Chondrocyte (in vitro differentiated cells): ENCODE results near the gene IFNK. TPM values are rescaled to one million over a fixed set of nuclear protein-coding genes. Genes with fewer than 3 reads are reported as not detected.

ENCODE experiments used
- DNase-seq: peaks from one replicate; pipeline ENCODE4 v3.0.0; 2021; ENCODE audit warnings: mixed read lengths, low spot score
- H3K27ac Mint-ChIP-seq: one replicate; pipeline ENCODE4 v1.8.0; 2021; ENCODE audit warnings: mild to moderate bottlenecking, moderate library complexity, mixed read lengths; ENCODE audit not compliant: unreplicated experiment
- H3K27me3 Mint-ChIP-seq: 2 replicates; pipeline ENCODE4 v1.8.0; 2021; ENCODE audit warnings: low read depth, mixed read lengths
- H3K36me3 Mint-ChIP-seq: 2 replicates; pipeline ENCODE4 v1.8.0; 2021; ENCODE audit warnings: low read depth, mixed read lengths
- H3K4me1 Mint-ChIP-seq: 2 replicates; pipeline ENCODE4 v1.8.0; 2021; ENCODE audit warnings: low read depth, mild to moderate bottlenecking, mixed read lengths
- H3K4me3 Mint-ChIP-seq: one replicate; pipeline ENCODE4 v1.8.0; 2021; ENCODE audit warnings: mild to moderate bottlenecking, moderate library complexity, mixed read lengths; ENCODE audit not compliant: unreplicated experiment
- H3K9me3 Mint-ChIP-seq: 2 replicates; pipeline ENCODE4 v1.8.0; 2021; ENCODE audit warnings: low read depth, mixed read lengths
- total RNA-seq: library from RNA; stranded (reverse); gene quantifications from 3 replicates; pipeline ENCODE4 v1.2.1, GENCODE V29; 2021
- TF ChIP-seq, protein P1 (sequence below): fragments of 200-600 bp; sonication (generic); IDR thresholded peaks from 2 replicates; pipeline ENCODE4 v1.5.0; 2021; ENCODE audit warnings: antibody characterized with exemption, mild to moderate bottlenecking, moderate library complexity

Gene IFNK
- total RNA-seq, 1 donor from 2014 or later = not detected

DNA sequence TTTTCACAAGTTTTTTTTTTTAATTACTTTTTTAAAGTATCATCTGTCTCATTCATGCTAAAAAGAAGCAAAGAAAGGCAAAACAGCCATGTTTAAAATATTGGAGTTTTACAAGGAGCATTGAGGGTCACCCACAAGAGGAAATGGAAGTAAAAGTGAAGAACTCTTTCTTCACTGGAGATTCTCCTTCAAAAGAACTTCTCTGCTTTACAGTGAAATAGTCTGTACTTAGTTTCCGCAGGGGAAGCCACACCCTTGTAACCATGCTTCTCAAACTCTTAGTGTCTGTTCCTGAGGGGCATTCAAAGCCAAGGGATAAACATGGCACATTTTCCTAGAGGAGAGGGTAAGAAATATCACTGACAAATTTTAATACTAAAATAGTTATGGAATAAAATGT is 40.6 kb downstream of the IFNK start:
- Mint-ChIP-seq H3K36me3 (peaks cover 3% of the 10 kb centered on the region), H3K4me1 (no peaks in the 10 kb centered on the region), H3K9me3 (no peaks in the 10 kb centered on the region), H3K27me3 (no peaks in the 10 kb centered on the region), H3K27ac (no peak overlapping the region), H3K4me3 (no peak overlapping the region)
- DNase-seq = no peak
- TF ChIP-seq, protein P1, sequence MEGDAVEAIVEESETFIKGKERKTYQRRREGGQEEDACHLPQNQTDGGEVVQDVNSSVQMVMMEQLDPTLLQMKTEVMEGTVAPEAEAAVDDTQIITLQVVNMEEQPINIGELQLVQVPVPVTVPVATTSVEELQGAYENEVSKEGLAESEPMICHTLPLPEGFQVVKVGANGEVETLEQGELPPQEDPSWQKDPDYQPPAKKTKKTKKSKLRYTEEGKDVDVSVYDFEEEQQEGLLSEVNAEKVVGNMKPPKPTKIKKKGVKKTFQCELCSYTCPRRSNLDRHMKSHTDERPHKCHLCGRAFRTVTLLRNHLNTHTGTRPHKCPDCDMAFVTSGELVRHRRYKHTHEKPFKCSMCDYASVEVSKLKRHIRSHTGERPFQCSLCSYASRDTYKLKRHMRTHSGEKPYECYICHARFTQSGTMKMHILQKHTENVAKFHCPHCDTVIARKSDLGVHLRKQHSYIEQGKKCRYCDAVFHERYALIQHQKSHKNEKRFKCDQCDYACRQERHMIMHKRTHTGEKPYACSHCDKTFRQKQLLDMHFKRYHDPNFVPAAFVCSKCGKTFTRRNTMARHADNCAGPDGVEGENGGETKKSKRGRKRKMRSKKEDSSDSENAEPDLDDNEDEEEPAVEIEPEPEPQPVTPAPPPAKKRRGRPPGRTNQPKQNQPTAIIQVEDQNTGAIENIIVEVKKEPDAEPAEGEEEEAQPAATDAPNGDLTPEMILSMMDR = no peak

DNA sequence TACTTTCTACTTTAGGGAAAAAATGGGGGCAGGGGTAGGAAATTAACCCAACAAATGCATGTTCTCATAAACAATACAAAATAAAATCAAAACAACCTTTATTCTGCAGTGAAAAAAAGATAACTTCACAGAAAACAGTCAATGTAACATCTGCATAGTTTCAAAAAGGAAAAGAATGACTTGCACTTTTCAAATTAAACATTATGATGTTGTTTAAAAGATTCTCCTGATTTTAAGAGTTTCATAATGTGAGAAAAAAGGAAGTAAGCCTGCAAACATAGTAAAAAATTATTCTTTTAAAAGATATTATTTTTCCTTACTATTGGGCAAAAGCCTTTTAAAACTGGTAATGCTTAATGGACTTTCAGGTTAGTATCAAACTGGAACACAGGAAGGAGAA is 41.6 kb downstream of the IFNK start:
- Mint-ChIP-seq H3K27ac (no peak overlapping the region), H3K4me3 (no peak overlapping the region), H3K9me3 (no peaks in the 10 kb centered on the region), H3K4me1 (no peaks in the 10 kb centered on the region), H3K36me3 (peaks cover 3% of the 10 kb centered on the region), H3K27me3 (no peaks in the 10 kb centered on the region)
- TF ChIP-seq, protein P1 = no peak
- no peak for DNase-seq

DNA sequence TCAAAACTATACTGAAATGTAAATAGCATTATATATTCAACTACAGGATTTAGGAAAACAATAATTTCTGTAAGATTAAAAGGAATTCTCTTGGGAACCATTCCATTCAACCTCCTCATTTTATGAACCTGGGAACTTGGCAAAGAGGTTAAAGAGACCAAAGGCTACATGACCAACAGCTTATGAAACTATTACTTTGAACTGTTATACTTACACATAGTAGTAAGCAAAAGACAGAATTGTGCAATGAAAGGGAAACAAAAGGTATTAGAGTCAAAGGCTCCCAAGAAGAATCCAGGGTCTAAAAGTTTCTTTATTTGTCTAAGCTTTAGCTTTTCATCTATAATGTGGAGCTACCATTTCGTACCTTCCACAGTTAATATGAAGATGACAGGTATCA is 42.0 kb downstream of the IFNK start:
- H3K9me3 Mint-ChIP-seq = no peaks in the 10 kb centered on the region
- no peak overlapping the region for H3K27ac Mint-ChIP-seq
- no peak for DNase-seq
- no peaks in the 10 kb centered on the region for H3K27me3 Mint-ChIP-seq
- H3K36me3 Mint-ChIP-seq = peaks cover 3% of the 10 kb centered on the region
- H3K4me3 Mint-ChIP-seq = no peak overlapping the region
- TF ChIP-seq, protein P1 = no peak
- H3K4me1 Mint-ChIP-seq = no peaks in the 10 kb centered on the region

DNA sequence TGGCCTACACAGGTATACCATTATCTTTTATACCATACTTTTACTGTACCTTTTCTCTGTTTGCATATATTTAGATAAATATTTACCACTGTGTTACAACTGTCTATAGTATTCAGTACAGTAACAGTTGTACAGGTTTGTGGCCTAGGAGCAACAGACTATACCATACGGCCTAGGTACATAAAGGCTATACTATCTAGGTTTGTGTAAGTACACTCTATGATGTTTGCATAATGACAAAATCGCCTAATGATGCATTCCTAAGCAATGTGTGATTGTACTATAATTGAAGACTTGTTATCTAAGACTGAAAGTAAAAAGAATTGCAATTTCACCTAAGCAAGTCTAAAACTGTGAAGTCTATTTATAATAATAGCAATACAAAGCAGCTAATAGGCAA is 45.3 kb downstream of the IFNK start:
- TF ChIP-seq, protein P1 = no peak
- H3K4me3 Mint-ChIP-seq = no peak overlapping the region
- no peak for DNase-seq
- peaks cover 16% of the 10 kb centered on the region for H3K4me1 Mint-ChIP-seq
- H3K9me3 Mint-ChIP-seq = no peaks in the 10 kb centered on the region
- H3K36me3 Mint-ChIP-seq = no peaks in the 10 kb centered on the region
- H3K27ac Mint-ChIP-seq = no peak overlapping the region
- H3K27me3 Mint-ChIP-seq = no peaks in the 10 kb centered on the region

DNA sequence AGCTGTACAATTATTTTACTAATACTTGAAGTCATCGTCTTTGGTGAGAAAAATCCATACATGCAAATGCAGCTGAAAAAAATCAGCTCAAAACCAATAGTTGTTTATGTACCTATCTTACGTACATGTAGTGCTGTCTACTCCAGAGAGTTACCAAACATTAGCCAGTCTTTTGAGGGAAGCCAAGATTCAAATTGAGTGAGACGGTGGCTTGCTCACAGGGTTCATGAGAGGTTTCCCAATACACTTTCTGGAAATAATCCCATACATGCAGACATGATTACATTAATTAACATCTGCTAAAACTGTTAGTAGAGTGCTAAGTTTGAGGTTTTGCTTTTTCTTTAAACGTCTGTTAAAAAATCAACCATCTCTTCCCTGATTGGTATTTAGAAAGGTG is 46.9 kb downstream of the IFNK start:
- H3K27ac Mint-ChIP-seq = no peak overlapping the region

More for the DNA sequence above, 46.9 kb downstream of the IFNK start:
- Mint-ChIP-seq H3K9me3 (no peaks in the 10 kb centered on the region), H3K36me3 (no peaks in the 10 kb centered on the region), H3K27me3 (peaks cover 4% of the 10 kb centered on the region), H3K4me3 (no peak overlapping the region), H3K4me1 (peaks cover 18% of the 10 kb centered on the region)
- TF ChIP-seq, protein P1 = no peak
- no peak for DNase-seq
